Ovary (tissue), 9 donors: Measurements from ENCODE around the gene CCDC7. TPM values are rescaled to one million over a fixed set of nuclear protein-coding genes. Genes with fewer than 3 reads are reported as not detected.
A peak's percentile ranks its signal among the peaks of the same experiment; 100 is the strongest.
"Not testable (repeated sequence)": the region's sequence is repeated elsewhere in the genome, so short reads cannot be mapped to it uniquely, and the experiment has no call there.

ENCODE experiments used
- DNase-seq, 5 donors: peaks; one replicate each; pipeline ENCODE4 v3.0.0-alpha.2; 2019 to 2020
- H3K27ac ChIP-seq, 2 donors: fragments of 200-600 bp; one replicate each; pipeline versions ENCODE4 v1.5.1 to v1.8.0; 2019 to 2022
- H3K27me3 ChIP-seq: fragments of 200-600 bp; one replicate; pipeline ENCODE4 v1.8.0; 2022
- H3K36me3 ChIP-seq: fragments of 200-600 bp; sonication (generic); one replicate; pipeline ENCODE4 v1.5.1; 2019
- H3K4me1 ChIP-seq: one replicate; pipeline ENCODE4 v1.8.1; 2013; ENCODE audit warnings: mild to moderate bottlenecking, moderate library complexity; ENCODE audit not compliant: insufficient read depth
- H3K4me3 ChIP-seq: fragments of 200-600 bp; sonication (generic); one replicate; pipeline ENCODE4 v1.5.1; 2017
- H3K9me3 ChIP-seq, 2 donors: fragments of 200-600 bp in 1 of 2; sonication (generic) in 1 of 2; one replicate each; pipeline versions ENCODE4 v1.5.1 to v1.8.1; 2013 to 2019; ENCODE audit warnings: mild to moderate bottlenecking in 1 of 2, moderate library complexity in 1 of 2
- EP300 ChIP-seq: sonication (generic); formaldehyde crosslinking; IDR thresholded peaks from one replicate; pipeline ENCODE4 v1.6.1; 2017; ENCODE audit warnings: antibody characterized with exemption
- POLR2A ChIP-seq: fragments of 450-650 bp; IDR thresholded peaks from one replicate; pipeline ENCODE4 v1.6.1; 2017; ENCODE audit warnings: antibody characterized with exemption, mild to moderate bottlenecking, moderate library complexity
- WGBS, 3 donors: extraction: QIAGEN DNeasy Blood & Tissue Kit in 1 of 3; methylation state at CpG; one replicate each; pipeline versions ENCODE4 v1.1.5 to v1.1.7; 2013 to 2017; 5-methylcytosine and 5-hydroxymethylcytosine counted together
- intact Hi-C, 4 donors: fragments of 100-400 bp; cut with DNase I; formaldehyde crosslinking; loops; one replicate each; pipeline versions ENCODE4 v1.11.0 to v1.15.1; 2022 to 2023
- polyA plus RNA-seq, 2 donors: library from polyadenylated mRNA; stranded (reverse); fragments of 200-250 nt in 1 of 2; fragments of 350-450 nt in 1 of 2; fragmentation: Illumina TruSeq in 1 of 2; extraction: RNeasy Lipid Tissue Mini Kit (QIAGEN cat#74804) in 1 of 2; gene quantifications; one replicate each; pipeline ENCODE4 v1.2.3, GENCODE V29; 2013 to 2014
- total RNA-seq, 7 donors: library from RNA; depleted of rRNA in 2 of 7; stranded (reverse); fragments of >200 nt in 2 of 7; fragmentation: NEBNext Ultra II Directional in 3 of 7; extraction: Animal tissue kit (Norgen Biotek cat#: 25700) in 3 of 7; gene quantifications; one replicate each; pipeline versions ENCODE4 v1.1.0 to v1.2.4, GENCODE V29; 2016 to 2023
- TF ChIP-seq, protein P1 (sequence below), 3 donors: fragments of 450-650 bp in 2 of 3; fragments of 200-600 bp in 1 of 3; IDR thresholded peaks; one replicate each; pipeline versions ENCODE4 v1.5.1 to v1.8.0; 2016 to 2022; ENCODE audit warnings: antibody characterized with exemption in 3 of 3, mild to moderate bottlenecking in 1 of 3
- donor health status: DM: no; HTN: no; CAD: no; lungs with moderate emphysema.
- donor health status: DM: no; HTN: no; CAD: no.
- donor health status: Bipolar disorder and iron deficiency.
- donor health status: DM: yes; HTN: yes; CAD: no.
- donor health status: DM: no; HTN: no; CAD: no.
- donor health status: DM: yes; HTN: yes; CAD: no.

Gene CCDC7
- total and polyA plus RNA-seq, 9 donors: 1.2 to 83.4 (median 47.2) TPM

DNA sequence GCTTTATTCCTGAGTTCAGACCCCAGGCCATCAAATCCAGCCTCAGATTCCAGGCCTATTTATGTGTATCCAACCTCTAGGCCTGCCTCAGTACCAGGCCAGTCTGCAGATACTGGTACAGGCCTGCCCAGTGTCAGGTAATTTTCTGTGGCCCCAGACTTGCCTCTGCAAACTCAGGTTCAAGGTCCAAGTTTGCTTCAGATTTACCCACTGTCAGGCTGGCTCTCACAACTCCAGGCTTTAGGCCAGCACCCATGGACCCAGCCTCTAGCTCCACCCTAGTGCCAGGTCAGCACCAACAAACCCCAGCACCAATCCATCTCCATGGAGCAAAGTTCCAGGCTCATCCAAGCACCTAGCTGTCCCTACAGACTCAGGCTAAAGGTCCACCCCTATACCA, 342.4 kb downstream of the CCDC7 start:
- Histone ChIP-seq H3K27me3 (no peaks in the 10 kb centered on the region), H3K4me1 (no peaks in the 10 kb centered on the region), H3K4me3 (no peak overlapping the region), H3K27ac (no peak overlapping the region), H3K36me3 (no peaks in the 10 kb centered on the region), H3K9me3 (peaks cover 0 to 4% of the 10 kb centered on the region in 2 donors)
- no peak for DNase-seq
- TF ChIP-seq, protein P1, sequence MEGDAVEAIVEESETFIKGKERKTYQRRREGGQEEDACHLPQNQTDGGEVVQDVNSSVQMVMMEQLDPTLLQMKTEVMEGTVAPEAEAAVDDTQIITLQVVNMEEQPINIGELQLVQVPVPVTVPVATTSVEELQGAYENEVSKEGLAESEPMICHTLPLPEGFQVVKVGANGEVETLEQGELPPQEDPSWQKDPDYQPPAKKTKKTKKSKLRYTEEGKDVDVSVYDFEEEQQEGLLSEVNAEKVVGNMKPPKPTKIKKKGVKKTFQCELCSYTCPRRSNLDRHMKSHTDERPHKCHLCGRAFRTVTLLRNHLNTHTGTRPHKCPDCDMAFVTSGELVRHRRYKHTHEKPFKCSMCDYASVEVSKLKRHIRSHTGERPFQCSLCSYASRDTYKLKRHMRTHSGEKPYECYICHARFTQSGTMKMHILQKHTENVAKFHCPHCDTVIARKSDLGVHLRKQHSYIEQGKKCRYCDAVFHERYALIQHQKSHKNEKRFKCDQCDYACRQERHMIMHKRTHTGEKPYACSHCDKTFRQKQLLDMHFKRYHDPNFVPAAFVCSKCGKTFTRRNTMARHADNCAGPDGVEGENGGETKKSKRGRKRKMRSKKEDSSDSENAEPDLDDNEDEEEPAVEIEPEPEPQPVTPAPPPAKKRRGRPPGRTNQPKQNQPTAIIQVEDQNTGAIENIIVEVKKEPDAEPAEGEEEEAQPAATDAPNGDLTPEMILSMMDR (IDR thresholded peaks at IDR 0.05): no peak
- TF ChIP-seq EP300 (no peak), POLR2A (no peak)
- intact Hi-C loops: loop anchor here in 1 of 4 donors (5.0 kb wide), 1 partner anchor 224 kb away; no protein-coding TSS in a partner anchor

DNA sequence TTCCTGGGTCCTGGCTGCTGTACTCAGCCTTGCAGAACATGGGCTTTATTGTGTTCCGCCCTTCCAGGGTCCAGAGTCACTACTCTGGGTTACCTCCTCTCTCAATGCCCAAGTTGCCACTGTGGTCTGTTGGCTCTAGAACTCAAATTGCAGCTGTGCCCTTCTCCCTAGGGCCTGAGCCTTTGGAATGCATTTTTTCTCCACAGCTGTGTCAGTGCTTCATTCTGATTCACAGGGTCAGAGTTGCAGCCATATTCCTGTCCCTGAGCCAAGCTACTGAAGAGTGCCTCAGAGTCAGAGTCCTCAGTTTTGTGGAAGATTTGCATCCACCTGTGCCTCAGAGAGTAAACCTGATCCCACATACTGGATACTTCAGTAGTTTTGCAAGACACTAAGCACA, 344.5 kb downstream of the CCDC7 start:
- intact Hi-C loops: no loop called here
- no peak for DNase-seq
- no peaks in the 10 kb centered on the region for H3K27me3 ChIP-seq
- H3K27ac ChIP-seq: no peak overlapping the region
- H3K4me1 ChIP-seq: no peaks in the 10 kb centered on the region
- H3K4me3 ChIP-seq: no peak overlapping the region
- no peaks in the 10 kb centered on the region for H3K36me3 ChIP-seq
- peaks cover 0 to 4% of the 10 kb centered on the region in 2 donors for H3K9me3 ChIP-seq
- TF ChIP-seq EP300 (no peak), POLR2A (no peak)
- TF ChIP-seq, protein P1 (IDR thresholded peaks at IDR 0.05): no peak
- WGBS, 3 donors: 98 to 100% (median 100%) methylated on average over 1 of the region's 1 CpG

DNA sequence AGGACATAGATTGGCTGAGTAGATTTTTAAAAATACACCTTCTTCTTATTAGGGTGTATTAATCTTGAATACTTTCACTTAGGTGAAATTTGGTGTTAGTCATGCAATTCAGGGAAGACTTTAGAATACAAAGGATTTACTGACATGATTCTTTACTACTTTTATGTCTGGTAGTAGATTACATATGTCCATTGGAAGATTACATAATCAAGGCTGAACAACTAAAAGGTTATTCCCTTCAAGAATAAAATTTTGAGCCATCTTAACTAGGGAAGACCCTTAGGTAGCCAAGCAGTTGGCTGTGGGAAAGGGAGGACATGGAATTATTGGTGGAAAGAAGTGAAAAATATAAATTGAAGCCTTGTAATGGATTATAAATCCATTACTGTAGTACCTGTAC, 347.1 kb downstream of the CCDC7 start:
- no peak for DNase-seq
- H3K27ac ChIP-seq: no peak overlapping the region
- H3K27me3 ChIP-seq: no peaks in the 10 kb centered on the region
- TF ChIP-seq EP300: no peak
- TF ChIP-seq, protein P1 (IDR thresholded peaks at IDR 0.05): no peak
- TF ChIP-seq POLR2A: no peak
- no peaks in the 10 kb centered on the region for H3K4me1 ChIP-seq
- intact Hi-C loops: loop anchor here in 1 of 4 donors (2.0 kb wide), 1 partner anchor 218 kb away; no protein-coding TSS in a partner anchor
- no peaks in the 10 kb centered on the region for H3K36me3 ChIP-seq
- H3K9me3 ChIP-seq: no peaks in the 10 kb centered on the region
- no peak overlapping the region for H3K4me3 ChIP-seq

DNA sequence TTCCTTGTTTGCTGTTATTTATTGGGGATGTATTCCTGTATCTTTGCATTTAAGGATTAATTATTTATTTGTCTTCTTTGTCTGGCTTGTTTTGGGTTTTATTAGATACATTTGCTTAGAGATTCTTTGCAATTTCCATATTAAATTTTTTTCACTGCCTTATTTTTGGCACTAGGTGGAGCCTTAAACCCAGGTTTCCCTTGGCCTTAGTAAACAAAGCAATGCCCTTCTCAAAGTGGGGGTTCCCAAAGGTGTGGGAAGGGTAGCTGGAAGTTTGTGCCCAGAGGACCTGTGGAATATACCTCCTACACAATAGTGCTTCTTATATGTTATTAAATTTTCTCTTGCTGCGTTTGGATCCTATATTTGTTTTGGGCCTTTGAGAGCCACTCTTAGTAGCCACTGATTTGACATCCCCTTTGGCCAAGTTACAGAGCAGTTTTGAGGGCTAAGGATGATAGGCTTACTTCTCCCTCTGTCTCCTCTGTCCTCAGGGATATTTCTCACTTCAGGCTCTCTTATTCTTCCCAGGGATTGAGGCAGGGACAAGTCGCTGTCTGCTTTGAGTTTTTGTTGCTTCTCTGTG, 349.8 kb downstream of the CCDC7 start:
- DNase-seq: no peak
- no peak for TF ChIP-seq EP300
- TF ChIP-seq, protein P1 (IDR thresholded peaks at IDR 0.05): peak; percentile 43 to 70 (median 48)
- H3K4me1 ChIP-seq: no peaks in the 10 kb centered on the region
- H3K9me3 ChIP-seq: no peaks in the 10 kb centered on the region
- intact Hi-C loops: loop anchor here in 3 of 4 donors (2.0 to 5.0 kb wide), 2 partner anchors 212 to 213 kb away; no protein-coding TSS in a partner anchor
- no peak overlapping the region for H3K4me3 ChIP-seq
- WGBS, 3 donors: 61 to 64% (median 61%) methylated on average over 2 of the region's 2 CpGs
- no peak overlapping the region for H3K27ac ChIP-seq
- H3K36me3 ChIP-seq: no peaks in the 10 kb centered on the region
- no peaks in the 10 kb centered on the region for H3K27me3 ChIP-seq

DNA sequence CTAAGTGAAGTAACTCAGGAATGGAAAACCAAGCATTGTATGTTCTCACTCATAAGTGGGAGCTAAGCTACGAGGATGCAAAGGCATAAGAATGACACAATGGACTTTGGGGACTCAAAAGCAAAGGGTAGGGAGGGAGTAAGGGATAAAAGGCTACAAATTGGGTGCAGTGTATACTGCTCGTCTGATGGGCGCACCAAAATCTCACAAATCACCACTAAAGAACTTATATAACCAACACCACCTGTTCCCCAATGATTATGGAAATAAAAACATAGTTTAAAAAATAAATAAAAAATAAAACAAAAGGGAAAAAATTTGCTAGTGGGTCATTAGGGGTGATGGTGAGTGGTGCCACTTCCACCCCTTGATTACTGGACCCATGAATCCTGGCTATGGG, 351.5 kb downstream of the CCDC7 start:
- not testable (repeated sequence) for H3K36me3 ChIP-seq, H3K4me1 ChIP-seq, DNase-seq, H3K27ac ChIP-seq, H3K4me3 ChIP-seq, H3K9me3 ChIP-seq, H3K27me3 ChIP-seq
- 63 to 94% (median 94%) methylated on average over 3 of the region's 3 CpGs for WGBS, 3 donors
- intact Hi-C loops: loop anchor here in 2 of 4 donors (5.0 kb wide), 1 partner anchor 210 kb away; no protein-coding TSS in a partner anchor
